RPMI8226 (cell line): Measurements from ENCODE around the gene SUPT4H1.

Experiments
- DNase-seq: peaks from one replicate; pipeline ENCODE4 v3.0.0-alpha.2; 2015

The SUPT4H1 gene

GRCh38 chr17:58328195-58329034 lies 23.6 kb downstream of the SUPT4H1 start, which contains the start of gene TSPOAP1:
TSPOAP1 (minus strand) TSS chr17:58328795; CDS start chr17:58327920, 875 bp downstream.
- DNase-seq = peak; percentile 78

GRCh38 chr17:58327363-58328194 lies 24.4 kb downstream of the SUPT4H1 start:
- no peak for DNase-seq

- DNase-seq = no peak
These were observed 25.2 kb downstream of the SUPT4H1 start for GRCh38 chr17:58326609-58327362.

GRCh38 chr17:58325976-58326468 lies 26.0 kb downstream of the SUPT4H1 start:
- peak; percentile 24 for DNase-seq

GRCh38 chr17:58325289-58325726 lies 26.7 kb downstream of the SUPT4H1 start:
- peak; percentile 50 for DNase-seq

GRCh38 chr17:58324409-58325288 lies 27.4 kb downstream of the SUPT4H1 start:
- peak; percentile 34 for DNase-seq

GRCh38 chr17:58324056-58324408 lies 28.0 kb downstream of the SUPT4H1 start:
- DNase-seq = no peak

- DNase-seq = no peak
These were observed 28.5 kb downstream of the SUPT4H1 start for GRCh38 chr17:58323366-58324055.

- no peak for DNase-seq
These were observed 29.3 kb downstream of the SUPT4H1 start for GRCh38 chr17:58322581-58323185.

GRCh38 chr17:58321571-58322525 lies 30.2 kb downstream of the SUPT4H1 start:
- DNase-seq = no peak

- no peak for DNase-seq
These were observed 31.3 kb downstream of the SUPT4H1 start for GRCh38 chr17:58320570-58321323.

GRCh38 chr17:58320163-58320558 lies 31.8 kb downstream of the SUPT4H1 start:
- no peak for DNase-seq

GRCh38 chr17:58319173-58320162 lies 32.5 kb downstream of the SUPT4H1 start:
- DNase-seq = no peak

GRCh38 chr17:58318627-58319172 lies 33.3 kb downstream of the SUPT4H1 start:
- DNase-seq = no peak

- DNase-seq = no peak
These were observed 33.9 kb downstream of the SUPT4H1 start for GRCh38 chr17:58318065-58318481.

GRCh38 chr17:58317421-58318064 lies 34.5 kb downstream of the SUPT4H1 start:
- DNase-seq = peak; percentile 78
